DND-41 (cell line): Measurements from ENCODE around the gene ZNF143.

Experiments used
- ATAC-seq: fragments of 200-7000 bp; cut with Tn5 transposase; 3 replicates; pipeline ENCODE4 v1.9.1; 2021; ENCODE audit warnings: low read depth; ENCODE audit not compliant: insufficient read depth
- DNase-seq: peaks from one replicate; pipeline ENCODE4 v3.0.0-alpha.2; 2020
- H2AFZ ChIP-seq: 2 replicates; pipeline ENCODE4 v1.6.0; 2012; ENCODE audit warnings: low read depth, low read length
- H3K27ac ChIP-seq: 2 replicates; pipeline ENCODE4 v1.5.1; 2012; ENCODE audit warnings: low read length, inconsistent platforms
- H3K27me3 ChIP-seq: fragments of 200-600 bp; sonication (generic); 2 replicates; pipeline ENCODE4 v1.6.0; 2012; ENCODE audit warnings: low read length, mild to moderate bottlenecking, inconsistent platforms; ENCODE audit not compliant: insufficient read depth, poor library complexity
- H3K36me3 ChIP-seq: 2 replicates; pipeline ENCODE4 v1.5.1; 2012; ENCODE audit warnings: low read length, inconsistent platforms; ENCODE audit not compliant: insufficient read depth
- H3K4me1 ChIP-seq: 2 replicates; pipeline ENCODE4 v1.5.1; 2012; ENCODE audit warnings: mild to moderate bottlenecking, low read length; ENCODE audit not compliant: insufficient read depth
- H3K4me2 ChIP-seq: 2 replicates; pipeline ENCODE4 v1.6.0; 2012; ENCODE audit warnings: mild to moderate bottlenecking, moderate library complexity, low read length, inconsistent platforms; ENCODE audit not compliant: insufficient read depth
- H3K4me3 ChIP-seq, 2 experiments: fragments of 200-600 bp in 1 of 2; shearing (Covaris generic) in 1 of 2; 2 replicates each; pipeline ENCODE4 v1.5.1; 2012 to 2016; ENCODE audit warnings: inconsistent platforms in 2 of 2, low read length in 2 of 2, mild to moderate bottlenecking in 2 of 2, low read depth in 1 of 2, moderate library complexity in 1 of 2
- H3K79me2 ChIP-seq: 2 replicates; pipeline ENCODE4 v1.6.0; 2012; ENCODE audit warnings: low read length, inconsistent platforms; ENCODE audit not compliant: insufficient read depth
- H3K9ac ChIP-seq: 2 replicates; pipeline ENCODE4 v1.6.0; 2012; ENCODE audit warnings: low read depth, mild to moderate bottlenecking, inconsistent platforms, low read length, moderate library complexity
- H3K9me3 ChIP-seq: 2 replicates; pipeline ENCODE4 v1.5.1; 2012; ENCODE audit warnings: low read length, moderate library complexity, mild to moderate bottlenecking, inconsistent platforms; ENCODE audit not compliant: insufficient read depth, severe bottlenecking
- H4K20me1 ChIP-seq: 2 replicates; pipeline ENCODE4 v1.6.0; 2012; ENCODE audit warnings: low read length; ENCODE audit not compliant: insufficient read depth
- EZH2 ChIP-seq: IDR thresholded peaks from 3 replicates; pipeline ENCODE4 v1.6.1; 2012; ENCODE audit warnings: borderline replicate concordance, low read depth, mild to moderate bottlenecking, moderate library complexity, low read length, inconsistent platforms; ENCODE audit not compliant: severe bottlenecking
- TF ChIP-seq, protein P1 (sequence below): IDR thresholded peaks from 2 replicates; pipeline ENCODE4 v1.5.1; 2012; ENCODE audit warnings: borderline replicate concordance, low read length, moderate library complexity, mild to moderate bottlenecking; ENCODE audit not compliant: poor library complexity, severe bottlenecking; ENCODE audit errors: extremely low read depth

The ZNF143 gene

DNA sequence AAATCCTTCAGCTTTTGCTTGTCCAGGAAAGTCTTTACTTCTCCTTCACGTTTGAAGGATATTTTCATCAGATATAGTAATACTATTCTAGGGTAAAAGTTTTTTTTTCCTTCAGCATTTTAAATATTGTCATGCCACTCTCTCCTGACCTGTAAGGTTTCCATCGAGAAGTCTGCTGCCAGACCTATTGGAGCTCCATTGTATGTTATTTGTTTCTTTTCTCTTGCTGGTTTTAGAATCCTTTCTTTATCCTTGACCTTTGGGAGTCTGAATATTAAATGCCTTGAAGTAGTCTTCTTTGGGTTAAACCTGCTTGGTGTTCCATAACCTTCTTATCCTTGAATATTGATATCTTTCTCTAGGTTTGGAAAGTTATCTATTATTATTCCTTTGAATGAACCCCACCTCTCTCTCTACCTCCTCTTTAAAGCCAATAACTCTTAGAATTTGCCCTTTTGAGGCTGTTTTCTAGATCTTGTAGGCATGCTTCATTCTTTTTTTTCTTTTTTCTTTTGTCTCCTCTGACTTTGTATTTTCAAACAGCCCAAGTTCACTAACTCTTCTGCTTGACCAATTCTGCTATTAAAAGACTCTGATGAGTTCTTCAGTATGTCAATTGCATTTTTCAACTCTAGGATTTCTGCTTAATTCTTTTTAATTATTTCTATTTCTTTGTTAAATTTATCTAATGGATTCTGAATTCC lies 100.6 kb downstream of the ZNF143 start:
- Histone ChIP-seq H4K20me1 (no peaks in the 10 kb centered on the region), H2AFZ (no peak overlapping the region), H3K9ac (no peak overlapping the region), H3K36me3 (no peaks in the 10 kb centered on the region), H3K4me2 (no peak overlapping the region), H3K4me3 (no peak overlapping the region), H3K4me1 (no peaks in the 10 kb centered on the region), H3K79me2 (no peaks in the 10 kb centered on the region), H3K27me3 (no peaks in the 10 kb centered on the region), H3K9me3 (peaks cover 3% of the 10 kb centered on the region), H3K27ac (no peak overlapping the region)
- ATAC-seq (no peak), DNase-seq (no peak)
- TF ChIP-seq EZH2: no peak
- TF ChIP-seq, protein P1, sequence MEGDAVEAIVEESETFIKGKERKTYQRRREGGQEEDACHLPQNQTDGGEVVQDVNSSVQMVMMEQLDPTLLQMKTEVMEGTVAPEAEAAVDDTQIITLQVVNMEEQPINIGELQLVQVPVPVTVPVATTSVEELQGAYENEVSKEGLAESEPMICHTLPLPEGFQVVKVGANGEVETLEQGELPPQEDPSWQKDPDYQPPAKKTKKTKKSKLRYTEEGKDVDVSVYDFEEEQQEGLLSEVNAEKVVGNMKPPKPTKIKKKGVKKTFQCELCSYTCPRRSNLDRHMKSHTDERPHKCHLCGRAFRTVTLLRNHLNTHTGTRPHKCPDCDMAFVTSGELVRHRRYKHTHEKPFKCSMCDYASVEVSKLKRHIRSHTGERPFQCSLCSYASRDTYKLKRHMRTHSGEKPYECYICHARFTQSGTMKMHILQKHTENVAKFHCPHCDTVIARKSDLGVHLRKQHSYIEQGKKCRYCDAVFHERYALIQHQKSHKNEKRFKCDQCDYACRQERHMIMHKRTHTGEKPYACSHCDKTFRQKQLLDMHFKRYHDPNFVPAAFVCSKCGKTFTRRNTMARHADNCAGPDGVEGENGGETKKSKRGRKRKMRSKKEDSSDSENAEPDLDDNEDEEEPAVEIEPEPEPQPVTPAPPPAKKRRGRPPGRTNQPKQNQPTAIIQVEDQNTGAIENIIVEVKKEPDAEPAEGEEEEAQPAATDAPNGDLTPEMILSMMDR: no peak

DNA sequence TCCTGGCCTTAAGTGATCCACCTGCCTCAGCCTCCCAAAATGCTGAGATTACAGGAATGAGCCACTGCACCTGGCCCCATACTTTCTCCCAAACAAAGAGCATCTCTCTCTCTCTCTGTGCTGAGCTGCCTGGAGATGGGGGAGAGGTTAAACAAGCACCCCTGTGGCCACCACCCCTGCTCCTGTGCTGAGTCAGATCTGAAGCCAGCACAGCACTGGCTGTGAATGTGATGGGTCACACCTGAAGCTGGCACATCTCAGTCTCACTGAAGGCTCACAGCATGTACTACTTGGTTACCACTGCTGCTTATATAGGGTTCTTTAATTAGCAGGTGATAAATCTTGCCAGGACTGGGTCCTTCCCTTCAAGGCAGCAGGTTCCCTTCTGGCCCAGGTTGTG lies 101.9 kb downstream of the ZNF143 start:
- no peak overlapping the region for H3K9ac ChIP-seq
- H3K27me3 ChIP-seq: no peaks in the 10 kb centered on the region
- H2AFZ ChIP-seq: no peak overlapping the region
- no peaks in the 10 kb centered on the region for H3K4me1 ChIP-seq
- H3K4me3 ChIP-seq: no peak overlapping the region
- no peak overlapping the region for H3K4me2 ChIP-seq
- DNase-seq: no peak
- H4K20me1 ChIP-seq: no peaks in the 10 kb centered on the region
- peaks cover 3% of the 10 kb centered on the region for H3K9me3 ChIP-seq
- H3K27ac ChIP-seq: no peak overlapping the region
- no peaks in the 10 kb centered on the region for H3K36me3 ChIP-seq
- TF ChIP-seq, protein P1: no peak
- TF ChIP-seq EZH2: no peak
- no peaks in the 10 kb centered on the region for H3K79me2 ChIP-seq
- ATAC-seq: no peak

DNA sequence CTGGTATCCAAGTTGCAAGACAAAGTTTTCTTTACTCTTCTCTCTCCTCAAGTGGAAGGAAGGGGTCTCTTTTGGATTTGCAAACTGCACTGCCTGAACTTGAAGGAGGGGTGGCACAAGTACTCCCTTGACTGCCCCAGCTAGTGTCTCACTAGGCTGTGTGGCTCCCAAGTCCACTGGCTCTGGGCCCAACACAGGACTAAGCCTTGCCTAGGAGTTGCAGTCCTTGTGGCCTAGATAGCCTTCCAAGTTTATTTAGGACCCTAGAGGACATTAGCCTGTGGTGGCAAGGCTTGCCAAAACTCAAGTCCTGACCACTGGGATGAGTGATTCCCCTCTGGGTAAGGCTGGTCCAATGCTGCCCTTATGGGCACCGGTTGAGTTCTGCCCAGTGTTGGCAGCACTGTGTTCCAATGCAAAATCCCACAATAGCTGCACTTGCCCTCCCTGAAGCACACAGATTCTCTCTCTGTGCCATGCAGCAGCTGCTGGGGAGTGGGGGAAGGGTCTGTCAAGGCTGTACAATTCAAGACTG lies 102.5 kb downstream of the ZNF143 start:
- DNase-seq (no peak), ATAC-seq (no peak)
- H3K9ac ChIP-seq: no peak overlapping the region
- no peak overlapping the region for H3K4me3 ChIP-seq
- H3K4me1 ChIP-seq: no peaks in the 10 kb centered on the region
- H3K79me2 ChIP-seq: no peaks in the 10 kb centered on the region
- H3K9me3 ChIP-seq: peaks cover 3% of the 10 kb centered on the region
- H2AFZ ChIP-seq: no peak overlapping the region
- no peak overlapping the region for H3K4me2 ChIP-seq
- H3K36me3 ChIP-seq: no peaks in the 10 kb centered on the region
- no peak overlapping the region for H3K27ac ChIP-seq
- no peaks in the 10 kb centered on the region for H4K20me1 ChIP-seq
- no peak for TF ChIP-seq EZH2
- TF ChIP-seq, protein P1: no peak
- no peaks in the 10 kb centered on the region for H3K27me3 ChIP-seq
